ENCODE measurements around the gene SH3RF3. TPM values are rescaled to one million over a fixed set of nuclear protein-coding genes. Genes with fewer than 3 reads are reported as not detected.

The SH3RF3 gene
- total RNA-seq, 2 donors from 2014 or later: 1.5 to 1.8 TPM

DNA sequence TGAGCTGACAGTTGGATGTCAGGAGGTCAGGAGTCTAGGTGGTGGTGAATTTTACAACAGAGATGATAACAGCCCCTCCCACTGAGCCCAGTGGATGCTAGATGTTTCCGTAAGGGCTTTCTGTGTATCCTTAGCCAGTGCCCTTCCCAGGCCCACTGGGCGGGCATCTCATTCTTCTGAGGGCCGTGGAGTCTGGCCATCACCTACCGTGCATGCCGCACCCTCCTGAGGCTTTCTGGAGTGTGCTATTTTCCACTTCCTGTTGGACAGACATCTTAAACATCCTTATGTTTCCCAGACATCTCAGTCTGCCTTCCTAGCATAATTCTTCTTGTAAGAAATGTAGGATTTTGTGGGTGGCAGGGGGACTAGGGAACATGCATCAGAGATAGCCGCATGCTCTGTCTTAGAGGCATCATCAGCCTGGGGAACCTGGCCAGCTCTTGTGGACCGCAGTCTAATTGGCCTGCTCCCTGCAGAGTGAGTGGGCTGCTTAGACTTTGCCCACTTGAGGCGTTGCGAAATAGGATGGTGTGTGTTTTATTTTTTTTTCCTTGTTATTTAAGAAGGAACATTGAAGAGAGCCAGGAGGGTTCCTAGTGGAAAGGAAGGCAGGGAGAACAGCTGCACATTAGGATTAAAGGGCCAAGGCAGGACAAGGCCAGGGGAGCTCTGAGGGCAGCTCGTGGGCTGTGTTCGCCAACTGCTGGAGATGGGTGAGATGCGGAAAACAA, 135.8 kb downstream of the SH3RF3 start:
- Histone ChIP-seq H3K27ac (ENCODE audit: low read depth, low read length) (no peak overlapping the region), H3K36me3 (ENCODE audit: control insufficient read depth, insufficient read depth, low read length) (no peaks in the 10 kb centered on the region), H3K9me3 (ENCODE audit: control insufficient read depth, low read length) (no peaks in the 10 kb centered on the region), H3K27me3 (ENCODE audit: control insufficient read depth, insufficient read depth, low read length, poor library complexity, severe bottlenecking) (no peaks in the 10 kb centered on the region), H3K9ac (ENCODE audit: extremely low read depth, low read length, poor library complexity, severe bottlenecking) (no peak overlapping the region), H3K4me3 (ENCODE audit: low read length) (no peak overlapping the region), H3K4me1 (ENCODE audit: control insufficient read depth, insufficient read depth, low read length) (no peaks in the 10 kb centered on the region)
- no peak overlapping the region for H3K4me3 Mint-ChIP-seq
- peak; percentile 30 for DNase-seq
- peaks cover 20% of the 10 kb centered on the region for H3K4me1 Mint-ChIP-seq
- TF ChIP-seq, protein P1, sequence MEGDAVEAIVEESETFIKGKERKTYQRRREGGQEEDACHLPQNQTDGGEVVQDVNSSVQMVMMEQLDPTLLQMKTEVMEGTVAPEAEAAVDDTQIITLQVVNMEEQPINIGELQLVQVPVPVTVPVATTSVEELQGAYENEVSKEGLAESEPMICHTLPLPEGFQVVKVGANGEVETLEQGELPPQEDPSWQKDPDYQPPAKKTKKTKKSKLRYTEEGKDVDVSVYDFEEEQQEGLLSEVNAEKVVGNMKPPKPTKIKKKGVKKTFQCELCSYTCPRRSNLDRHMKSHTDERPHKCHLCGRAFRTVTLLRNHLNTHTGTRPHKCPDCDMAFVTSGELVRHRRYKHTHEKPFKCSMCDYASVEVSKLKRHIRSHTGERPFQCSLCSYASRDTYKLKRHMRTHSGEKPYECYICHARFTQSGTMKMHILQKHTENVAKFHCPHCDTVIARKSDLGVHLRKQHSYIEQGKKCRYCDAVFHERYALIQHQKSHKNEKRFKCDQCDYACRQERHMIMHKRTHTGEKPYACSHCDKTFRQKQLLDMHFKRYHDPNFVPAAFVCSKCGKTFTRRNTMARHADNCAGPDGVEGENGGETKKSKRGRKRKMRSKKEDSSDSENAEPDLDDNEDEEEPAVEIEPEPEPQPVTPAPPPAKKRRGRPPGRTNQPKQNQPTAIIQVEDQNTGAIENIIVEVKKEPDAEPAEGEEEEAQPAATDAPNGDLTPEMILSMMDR (conservative IDR thresholded peaks at IDR 0.05): no peak
- WGBS, 2 experiments (ENCODE audit: insufficient coverage in 1 of 2, insufficient read length in 1 of 2): 86 to 94% methylated on average over 8 to 12 of the region's 12 CpGs
- no peaks in the 10 kb centered on the region for H3K36me3 Mint-ChIP-seq (ENCODE audit: low read depth)
- no peaks in the 10 kb centered on the region for H3K27me3 Mint-ChIP-seq (ENCODE audit: insufficient read depth)
- no peaks in the 10 kb centered on the region for H3K9me3 Mint-ChIP-seq
- H3K27ac Mint-ChIP-seq: no peak overlapping the region

DNA sequence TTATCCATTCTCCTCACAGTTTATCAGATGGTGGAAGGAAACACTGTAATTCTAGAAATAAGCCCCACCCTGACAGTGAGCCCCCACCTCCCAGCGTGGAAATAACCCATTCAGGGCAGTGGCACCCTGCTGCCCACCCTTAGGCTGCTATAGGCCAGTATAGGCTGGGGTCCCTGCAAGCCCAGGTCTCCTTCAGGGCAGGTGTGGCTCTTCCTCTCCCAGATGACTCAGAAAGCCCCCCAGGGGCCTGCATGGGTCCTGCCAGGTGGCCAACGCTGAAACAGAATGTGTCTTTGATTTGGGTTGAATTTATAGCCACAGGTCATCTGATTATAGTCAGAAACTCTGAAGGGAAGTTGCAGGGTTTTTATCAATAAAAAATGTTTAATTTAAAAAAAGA, 136.4 kb downstream of the SH3RF3 start:
- no peaks in the 10 kb centered on the region for H3K4me1 ChIP-seq (ENCODE audit: control insufficient read depth, insufficient read depth, low read length)
- no peak overlapping the region for H3K27ac Mint-ChIP-seq

DNA sequence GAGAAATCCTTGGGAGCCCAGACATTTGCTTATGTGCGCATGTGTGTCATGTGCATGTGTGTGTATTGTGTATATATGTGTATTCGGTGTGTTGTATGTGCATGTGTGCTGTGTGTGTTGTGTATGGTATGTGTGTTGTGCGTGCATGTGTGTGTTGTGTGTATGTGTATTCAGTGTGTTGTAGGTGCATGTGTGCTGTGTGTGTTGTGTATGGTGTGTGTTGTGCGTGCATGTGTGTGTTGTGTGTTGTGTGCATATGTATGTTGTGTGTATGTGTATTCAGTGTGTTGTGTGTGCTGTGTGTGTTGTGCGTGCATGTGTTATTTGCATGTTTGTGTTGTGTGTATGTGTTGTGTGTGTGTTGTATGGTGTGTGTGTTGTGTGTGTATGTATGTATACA, 136.9 kb downstream of the SH3RF3 start:
- no peak overlapping the region for H3K4me3 Mint-ChIP-seq
- no peak overlapping the region for H3K27ac Mint-ChIP-seq
- no peaks in the 10 kb centered on the region for H3K36me3 Mint-ChIP-seq (ENCODE audit: low read depth)

More for the DNA sequence above, 136.4 kb downstream of the SH3RF3 start:
- Histone ChIP-seq H3K36me3 (ENCODE audit: control insufficient read depth, insufficient read depth, low read length) (no peaks in the 10 kb centered on the region), H3K9me3 (ENCODE audit: control insufficient read depth, low read length) (no peaks in the 10 kb centered on the region), H3K9ac (ENCODE audit: extremely low read depth, low read length, poor library complexity, severe bottlenecking) (no peak overlapping the region), H3K4me3 (ENCODE audit: low read length) (no peak overlapping the region), H3K27me3 (ENCODE audit: control insufficient read depth, insufficient read depth, low read length, poor library complexity, severe bottlenecking) (no peaks in the 10 kb centered on the region), H3K27ac (ENCODE audit: low read depth, low read length) (no peak overlapping the region)
- peaks cover 20% of the 10 kb centered on the region for H3K4me1 Mint-ChIP-seq
- no peaks in the 10 kb centered on the region for H3K27me3 Mint-ChIP-seq (ENCODE audit: insufficient read depth)
- no peak overlapping the region for H3K4me3 Mint-ChIP-seq
- DNase-seq: peak; percentile 35
- H3K36me3 Mint-ChIP-seq (ENCODE audit: low read depth): no peaks in the 10 kb centered on the region
- H3K9me3 Mint-ChIP-seq: no peaks in the 10 kb centered on the region
- TF ChIP-seq, protein P1 (conservative IDR thresholded peaks at IDR 0.05): no peak
- 78 to 81% methylated on average over 2 of the region's 2 CpGs for WGBS, 2 experiments (ENCODE audit: insufficient coverage in 1 of 2, insufficient read length in 1 of 2)

More for the DNA sequence above, 136.9 kb downstream of the SH3RF3 start:
- Histone ChIP-seq H3K9me3 (ENCODE audit: control insufficient read depth, low read length) (no peaks in the 10 kb centered on the region), H3K4me1 (ENCODE audit: control insufficient read depth, insufficient read depth, low read length) (no peaks in the 10 kb centered on the region), H3K27ac (ENCODE audit: low read depth, low read length) (no peak overlapping the region), H3K36me3 (ENCODE audit: control insufficient read depth, insufficient read depth, low read length) (no peaks in the 10 kb centered on the region), H3K27me3 (ENCODE audit: control insufficient read depth, insufficient read depth, low read length, poor library complexity, severe bottlenecking) (no peaks in the 10 kb centered on the region), H3K4me3 (ENCODE audit: low read length) (no peak overlapping the region), H3K9ac (ENCODE audit: extremely low read depth, low read length, poor library complexity, severe bottlenecking) (no peak overlapping the region)
- peaks cover 20% of the 10 kb centered on the region for H3K4me1 Mint-ChIP-seq
- TF ChIP-seq, protein P1 (conservative IDR thresholded peaks at IDR 0.05): no peak
- no peaks in the 10 kb centered on the region for H3K9me3 Mint-ChIP-seq
- H3K27me3 Mint-ChIP-seq (ENCODE audit: insufficient read depth): no peaks in the 10 kb centered on the region
- WGBS, 2 experiments (ENCODE audit: insufficient coverage in 1 of 2, insufficient read length in 1 of 2): 80 to 93% methylated on average over 3 to 5 of the region's 5 CpGs
- DNase-seq: no peak
